GM12892 (cell line): ENCODE results near the gene HYAL2.

Experiments used
- POLR2A ChIP-seq: IDR thresholded peaks from 2 replicates; pipeline ENCODE4 v1.6.1; 2011; ENCODE audit warnings: low read depth, low read length, control low read depth
- POLR2AphosphoS5 ChIP-seq: IDR thresholded peaks from 2 replicates; pipeline ENCODE4 v1.6.1; 2011; ENCODE audit warnings: low read depth, low read length, control low read depth
- TAF1 ChIP-seq: IDR thresholded peaks from 2 replicates; pipeline ENCODE4 v1.6.1; 2011; ENCODE audit warnings: low read depth, mild to moderate bottlenecking, control low read depth, low read length, borderline replicate concordance

- TF ChIP-seq POLR2A (no peak), POLR2AphosphoS5 (no peak), TAF1 (no peak)
Measured at GRCh38 chr3:50341996-50342650, 19.6 kb upstream of the HYAL2 start.
